Stomach (tissue), 4 donors: Measurements from ENCODE around the gene HELZ2.

ENCODE experiments used
- CTCF ChIP-seq, 7 experiments: fragments of 450-650 bp in 4 of 7; fragments of 200-600 bp in 3 of 7; sonication (generic) in 3 of 7; IDR thresholded peaks; one replicate each; pipeline ENCODE4 v1.5.1; 2016 to 2019; ENCODE audit warnings: antibody characterized with exemption in 7 of 7, control low read depth in 2 of 7, mild to moderate bottlenecking in 1 of 7
- POLR2A ChIP-seq, 4 donors: fragments of 450-650 bp; IDR thresholded peaks; one replicate each; pipeline ENCODE4 v1.6.1; 2016; ENCODE audit warnings: antibody characterized with exemption in 4 of 4, control low read depth in 2 of 4, mild to moderate bottlenecking in 1 of 4, moderate library complexity in 1 of 4
- POLR2AphosphoS5 ChIP-seq, 3 donors: sonication (generic); formaldehyde crosslinking; IDR thresholded peaks; one replicate each; pipeline ENCODE4 v1.6.1; 2016; ENCODE audit warnings: antibody characterized with exemption in 3 of 3

GRCh38 chr20:63568986-63569949 lies 4.8 kb downstream of the HELZ2 start:
- TF ChIP-seq CTCF (IDR thresholded peaks at IDR 0.05) = no peak
- TF ChIP-seq POLR2AphosphoS5 (IDR thresholded peaks at IDR 0.05) = no peak
- TF ChIP-seq POLR2A (IDR thresholded peaks at IDR 0.05) = no peak
